Esophagus squamous epithelium (tissue), 4 donors: Measurements from ENCODE around the gene ACKR4.

ENCODE experiments used
- CTCF ChIP-seq, 6 experiments: fragments of 450-650 bp in 4 of 6; fragments of 200-600 bp in 2 of 6; sonication (generic) in 2 of 6; IDR thresholded peaks; one replicate each; pipeline ENCODE4 v1.5.1; 2016 to 2019; ENCODE audit warnings: antibody characterized with exemption in 6 of 6, mild to moderate bottlenecking in 4 of 6, moderate library complexity in 4 of 6
- POLR2A ChIP-seq, 4 donors: fragments of 450-650 bp; IDR thresholded peaks; one replicate each; pipeline ENCODE4 v1.6.1; 2017; ENCODE audit warnings: antibody characterized with exemption in 4 of 4, mild to moderate bottlenecking in 4 of 4, moderate library complexity in 3 of 4

- no peak for TF ChIP-seq CTCF (IDR thresholded peaks at IDR 0.05)
- no peak for TF ChIP-seq POLR2A (IDR thresholded peaks at IDR 0.05)
Measured at GRCh38 chr3:132637590-132637989, 40.5 kb downstream of the ACKR4 start.
